ENCODE data around the gene HDAC6. TPM values are rescaled to one million over a fixed set of nuclear protein-coding genes. Genes with fewer than 3 reads are reported as not detected.
"Not testable (repeated sequence)": the region's sequence is repeated elsewhere in the genome, so short reads cannot be mapped to it uniquely, and the experiment has no call there.

The HDAC6 gene
- polyA plus RNA-seq, 1 donor: 101 TPM

DNA sequence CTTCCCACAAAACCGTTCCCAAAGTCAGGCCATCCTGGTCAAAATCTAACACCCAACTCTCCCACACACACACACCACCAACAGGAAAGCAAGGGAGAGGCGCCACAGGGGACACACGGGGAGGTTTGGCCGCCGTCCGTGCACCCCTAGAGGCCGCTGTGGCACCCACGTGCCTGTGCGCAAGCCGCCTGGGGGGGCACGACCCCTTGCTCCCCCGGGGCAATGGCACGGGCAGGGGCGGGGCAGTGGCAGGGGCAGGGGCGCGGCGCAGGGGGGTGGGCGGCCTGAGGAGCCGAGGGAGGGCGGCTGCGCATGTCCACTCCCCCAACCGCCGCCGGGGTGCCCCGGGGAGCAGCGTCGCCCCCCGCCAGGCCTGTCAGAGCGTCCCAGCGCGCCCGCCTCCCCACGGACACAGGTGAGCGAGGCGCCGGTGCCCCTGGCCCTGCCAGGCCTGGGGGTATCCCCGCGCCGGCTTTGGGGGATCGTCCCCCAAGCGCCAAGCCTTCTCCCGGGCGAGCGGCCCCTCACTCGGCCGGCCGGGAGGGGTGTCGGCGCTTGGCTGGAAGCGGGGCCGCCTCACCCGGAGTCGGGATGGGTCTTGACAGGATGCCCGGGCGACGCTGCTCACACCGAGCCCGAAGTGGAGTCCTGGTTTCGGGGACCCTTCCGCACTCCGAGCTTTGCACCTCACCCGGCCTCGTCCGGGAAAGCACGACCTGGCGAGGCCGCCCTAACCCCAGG lies 24.4 kb downstream of the HDAC6 start, which contains the start of gene ERAS:
TSS of gene ERAS (plus strand) at position 379 of the 741 bp plus-strand sequence. CDS start 2,611 bp downstream, outside the sequence.
- no peak for DNase-seq

DNA sequence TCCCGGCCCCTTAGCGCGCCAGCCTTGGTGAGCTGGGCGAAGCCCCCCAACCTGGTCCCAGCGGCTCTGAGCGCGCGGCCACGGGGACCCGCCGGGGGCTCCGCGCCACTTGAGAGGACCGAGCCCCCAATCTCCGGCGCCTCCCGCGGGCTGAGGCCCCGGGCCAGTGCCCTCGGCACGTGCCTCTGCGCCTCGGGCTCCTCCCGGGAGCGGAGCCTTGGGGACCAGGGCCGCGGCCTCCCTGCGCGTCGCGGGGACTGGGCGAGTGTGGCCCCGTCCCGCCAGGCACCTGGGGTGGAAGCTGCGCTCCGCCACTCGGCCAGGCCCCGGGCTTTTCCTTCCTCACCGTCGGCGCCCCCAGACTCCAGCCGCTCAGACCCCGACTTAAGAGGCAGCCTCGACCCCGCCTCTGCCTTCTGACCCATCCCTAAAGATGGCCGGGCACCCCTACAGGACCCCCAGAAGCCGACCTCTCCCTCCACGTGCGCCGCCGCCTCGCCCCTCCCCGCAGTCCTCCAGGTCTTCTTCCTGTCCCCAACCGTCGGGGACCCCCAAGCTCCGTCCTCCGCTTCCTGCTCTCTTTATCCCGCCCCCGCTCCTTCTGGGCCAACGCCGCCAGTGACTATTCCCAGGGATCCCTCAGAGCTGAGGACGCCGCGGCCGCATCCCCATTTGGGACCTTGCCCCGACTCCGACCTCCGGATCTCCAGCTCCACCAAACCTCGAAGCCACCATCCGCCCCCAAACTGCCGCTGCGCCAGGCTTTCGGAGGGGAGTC lies 25.2 kb downstream of the HDAC6 start:
- DNase-seq: no peak

DNA sequence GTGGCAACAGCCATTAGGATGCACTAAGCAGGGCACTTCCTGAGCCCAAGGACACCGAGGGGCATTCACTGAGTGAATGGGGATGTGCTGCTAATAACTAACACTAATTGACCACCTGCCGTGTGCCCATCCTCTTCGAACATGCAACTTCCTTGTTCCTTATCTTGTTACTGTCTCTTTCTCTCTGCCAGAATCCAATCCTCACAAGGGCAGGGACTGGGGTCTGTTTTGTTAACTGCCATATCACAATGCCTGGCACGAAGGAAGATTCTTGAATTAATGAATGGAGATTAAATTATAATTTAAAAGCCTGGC lies 25.7 kb downstream of the HDAC6 start:
- DNase-seq: no peak

DNA sequence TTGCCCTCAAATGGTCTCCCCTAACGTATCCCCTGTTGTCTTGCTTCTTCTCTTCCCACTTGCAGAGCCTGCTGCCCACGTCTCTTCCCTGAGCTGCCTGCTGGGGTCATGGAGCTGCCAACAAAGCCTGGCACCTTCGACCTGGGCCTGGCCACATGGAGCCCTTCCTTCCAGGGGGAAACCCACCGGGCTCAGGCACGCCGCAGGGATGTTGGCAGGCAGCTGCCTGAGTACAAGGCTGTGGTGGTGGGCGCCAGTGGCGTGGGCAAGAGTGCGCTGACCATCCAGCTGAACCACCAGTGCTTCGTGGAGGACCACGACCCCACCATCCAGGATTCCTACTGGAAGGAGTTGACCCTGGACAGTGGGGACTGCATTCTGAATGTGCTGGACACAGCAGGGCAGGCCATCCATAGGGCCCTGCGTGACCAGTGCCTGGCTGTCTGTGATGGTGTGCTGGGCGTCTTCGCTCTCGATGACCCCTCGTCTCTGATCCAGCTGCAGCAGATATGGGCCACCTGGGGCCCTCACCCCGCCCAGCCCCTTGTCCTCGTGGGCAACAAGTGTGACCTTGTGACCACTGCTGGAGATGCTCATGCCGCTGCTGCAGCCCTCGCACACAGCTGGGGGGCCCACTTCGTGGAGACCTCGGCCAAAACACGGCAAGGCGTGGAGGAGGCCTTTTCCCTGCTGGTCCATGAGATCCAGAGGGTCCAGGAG lies 27.3 kb downstream of the HDAC6 start:
- DNase-seq: no peak

DNA sequence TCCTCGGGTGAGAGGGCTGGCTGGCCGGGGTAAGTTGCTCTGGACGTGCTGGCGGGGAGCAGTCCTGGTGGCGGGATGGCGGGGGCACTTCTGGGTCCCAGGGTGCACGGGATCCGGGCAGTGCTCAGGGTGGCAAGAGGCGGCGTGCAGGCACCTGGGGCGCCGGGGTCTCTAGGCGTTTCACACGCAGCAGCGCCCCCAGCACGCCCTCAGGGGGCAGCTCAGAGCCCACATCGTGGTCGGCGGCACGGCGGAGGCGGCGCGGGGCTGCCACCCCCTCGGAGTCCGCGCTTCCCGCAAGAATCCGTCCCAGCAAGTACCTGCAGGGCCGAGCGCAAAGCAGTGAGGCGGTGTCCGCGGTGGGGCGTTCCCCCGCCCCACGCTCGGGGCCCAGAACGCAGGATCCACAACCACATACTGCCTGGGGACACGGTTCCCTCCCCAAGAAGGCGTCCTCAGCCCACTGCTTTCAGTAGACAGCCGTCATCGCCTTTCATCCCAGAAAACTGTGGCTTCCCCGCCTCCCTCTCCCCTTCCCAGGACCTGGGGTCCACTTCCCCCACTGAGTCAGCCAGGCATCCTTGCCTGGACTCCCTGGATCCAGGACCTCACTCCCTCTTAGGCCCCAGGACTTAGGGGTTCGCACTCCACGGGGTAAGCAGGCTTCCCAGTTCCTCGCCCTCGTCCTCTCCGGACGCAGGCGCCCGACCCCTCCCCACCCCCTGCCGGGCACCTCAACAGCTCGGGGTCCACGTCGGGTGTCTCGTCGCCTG lies 29.5 kb downstream of the HDAC6 start:
- no peak for DNase-seq

DNA sequence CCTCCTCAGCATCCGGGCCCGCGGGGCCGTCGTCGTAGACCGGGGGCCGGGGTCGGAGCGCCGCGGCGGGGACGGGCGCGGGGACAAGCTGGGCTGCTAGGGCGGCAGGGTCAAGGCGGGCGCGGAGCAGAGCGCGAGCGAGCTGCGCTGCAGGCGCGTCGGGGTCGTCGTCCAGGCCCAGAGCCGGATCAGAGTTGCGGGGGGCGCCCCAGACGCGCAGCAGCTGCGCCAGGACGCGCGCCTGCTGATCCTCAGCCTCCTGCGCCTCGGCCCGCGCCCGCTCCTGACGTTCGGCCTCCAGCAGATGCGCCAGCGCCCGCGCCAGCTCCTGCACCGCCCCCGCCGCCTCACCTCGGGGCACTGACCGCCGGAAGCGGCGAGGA lies 30.0 kb downstream of the HDAC6 start:
- DNase-seq: no peak

DNA sequence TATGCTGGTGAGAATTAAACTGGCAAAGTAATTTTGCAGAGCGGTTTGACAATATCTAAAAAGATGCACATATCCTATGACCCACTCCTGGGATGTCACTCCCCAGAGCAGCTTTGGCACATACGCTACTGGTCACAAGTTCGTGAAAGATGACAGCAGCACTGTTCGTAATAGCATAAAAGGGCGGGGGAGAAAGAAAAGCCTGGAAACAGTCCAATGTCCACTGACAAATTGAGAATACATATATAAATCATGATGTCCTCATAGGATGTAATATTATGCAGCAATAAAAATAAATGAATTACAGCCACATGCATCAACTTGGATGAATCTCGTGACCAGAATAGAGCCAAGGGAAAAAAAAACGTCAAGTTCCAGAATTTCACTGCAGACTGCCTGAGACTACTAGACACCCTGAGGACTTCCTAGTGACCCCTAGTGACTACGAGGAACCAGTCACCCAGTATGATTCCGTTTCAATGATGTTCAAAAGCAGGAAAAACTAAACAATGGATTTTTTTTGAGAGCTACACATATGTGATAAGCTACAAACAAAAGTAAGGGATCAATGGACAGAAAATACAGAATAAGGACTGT lies 31.8 kb downstream of the HDAC6 start:
- no peak for DNase-seq

DNA sequence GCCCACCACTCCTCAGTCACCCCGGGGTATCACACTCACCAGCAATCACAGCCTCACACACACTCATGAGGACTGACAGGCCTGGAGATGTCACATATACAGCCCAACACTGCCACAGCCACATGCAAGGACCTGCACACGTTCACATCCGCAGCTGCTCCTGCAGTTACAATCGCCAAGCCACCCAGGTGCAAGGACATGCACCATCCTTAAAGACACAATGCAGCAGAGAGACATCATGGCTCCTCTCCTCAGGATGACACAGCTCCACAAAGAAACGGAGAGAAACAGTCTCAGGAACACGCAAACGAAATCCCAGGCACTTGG lies 32.5 kb downstream of the HDAC6 start:
- no peak for DNase-seq

DNA sequence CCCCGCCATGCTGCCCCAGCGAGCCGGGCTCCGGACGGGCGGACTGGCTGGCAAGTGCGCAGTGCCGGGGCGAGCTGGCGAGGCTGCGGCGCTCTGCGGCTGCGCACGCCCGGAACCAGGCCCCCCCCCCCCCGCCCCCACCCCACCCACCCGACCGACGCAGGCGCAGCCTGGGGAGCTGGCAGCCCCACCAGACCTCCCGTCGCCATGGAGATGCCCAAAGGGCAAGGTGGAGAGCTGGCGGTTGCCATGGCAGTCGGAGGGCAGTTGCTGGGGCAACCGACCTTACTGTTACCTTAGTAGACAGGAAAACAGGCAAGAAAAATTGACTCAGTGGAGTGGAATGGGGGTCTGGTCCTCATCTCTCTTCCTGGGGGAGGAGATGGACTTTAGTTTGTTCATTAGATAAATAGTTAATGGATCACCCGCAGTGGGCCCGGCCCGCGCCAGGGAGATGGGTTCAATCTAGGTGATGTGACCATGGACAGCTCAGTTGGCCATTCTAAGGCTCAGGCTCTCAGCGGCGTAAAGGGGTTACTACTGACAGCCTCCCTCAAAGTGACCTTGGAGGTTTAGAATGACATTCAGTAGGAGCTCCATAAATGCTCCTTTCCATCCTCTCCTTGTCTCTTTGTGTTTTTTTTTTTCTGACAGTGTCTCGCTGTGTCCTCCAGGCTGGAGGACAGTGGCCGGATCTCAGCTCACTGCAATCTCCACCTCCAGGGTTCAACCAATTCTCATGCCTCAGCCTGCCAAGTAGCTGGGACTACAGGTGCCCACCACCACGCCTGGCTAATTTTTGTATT lies 33.9 kb downstream of the HDAC6 start, which contains the start of gene PCSK1N:
TSS of gene PCSK1N (minus strand) at position 87 of the 806 bp plus-strand sequence. CDS start at position 9, 78 bp downstream.
- DNase-seq: no peak

DNA sequence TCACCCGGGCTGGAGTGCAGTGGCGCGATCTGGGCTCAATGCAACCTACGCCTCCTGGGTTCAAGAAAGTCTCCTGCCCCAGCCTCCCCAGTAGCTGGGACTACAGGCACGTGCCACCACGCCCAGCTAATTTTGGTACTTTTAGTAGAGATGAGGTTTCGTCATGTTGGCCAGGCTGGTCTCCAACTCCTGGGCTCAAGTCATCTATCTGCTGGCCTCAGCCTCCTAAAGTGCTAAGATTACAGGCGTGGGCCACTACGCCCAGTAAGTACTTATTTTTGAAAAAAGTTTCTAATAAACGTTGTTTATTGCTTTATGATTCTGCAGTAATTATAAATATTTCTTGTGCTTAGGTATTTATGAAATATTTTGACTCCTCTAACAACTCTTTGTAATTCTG lies 37.8 kb downstream of the HDAC6 start:
- no peak for DNase-seq

DNA sequence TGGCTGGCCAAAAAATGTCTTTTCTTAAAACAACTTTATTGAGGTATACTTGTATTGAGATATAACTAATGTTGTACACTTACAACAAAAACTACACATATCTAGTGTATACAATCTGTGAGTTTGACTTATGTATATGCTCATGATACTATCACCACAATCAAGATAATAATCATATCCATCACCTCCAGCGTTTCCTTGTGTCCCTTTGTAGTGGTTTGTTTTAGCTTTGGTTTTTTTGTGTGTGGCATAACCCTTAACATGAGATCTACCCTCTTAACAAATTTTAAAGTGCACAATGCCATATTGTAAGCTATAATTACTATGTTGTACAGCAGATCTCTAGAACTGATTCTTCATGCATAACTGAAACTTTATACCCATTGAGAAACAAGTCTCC lies 47.0 kb downstream of the HDAC6 start:
- DNase-seq: no peak

DNA sequence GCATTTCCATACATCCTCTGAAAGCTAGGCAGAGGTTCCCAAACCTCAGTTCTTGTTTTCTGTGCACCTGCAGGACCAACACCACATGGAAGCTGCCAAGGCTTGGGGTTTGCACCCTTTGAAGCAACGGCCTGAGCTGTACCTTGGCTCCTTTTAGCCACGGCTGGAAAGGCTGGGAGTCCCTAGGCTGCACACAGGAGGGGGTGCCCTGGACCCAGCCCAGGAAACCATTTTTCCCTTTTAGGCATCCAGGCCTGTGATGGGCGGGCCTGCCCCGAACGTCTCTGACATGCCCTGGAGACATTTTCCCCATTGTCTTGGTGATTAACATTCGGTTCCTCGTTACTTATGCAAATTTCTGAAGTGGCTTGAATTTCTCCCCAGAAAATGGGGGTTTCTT lies 51.0 kb downstream of the HDAC6 start:
- DNase-seq: no peak

DNA sequence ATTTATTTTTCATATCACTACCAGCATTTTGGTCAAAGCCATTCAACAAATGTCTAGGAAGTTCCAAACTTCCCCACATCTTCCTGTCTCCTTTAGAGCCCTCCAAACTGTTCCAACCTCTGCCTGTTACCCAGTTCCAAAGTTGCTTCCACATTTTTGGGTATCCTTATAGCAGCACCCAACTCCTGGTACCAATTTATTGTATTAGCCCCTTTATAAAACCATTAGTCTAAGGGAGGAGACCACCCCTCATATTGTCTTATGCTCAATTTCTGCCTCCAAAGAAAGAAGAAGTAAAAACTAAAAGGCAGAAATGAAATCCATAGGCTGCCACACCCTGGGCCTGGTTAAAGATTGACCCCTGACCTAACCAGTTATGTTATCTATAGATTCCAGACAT lies 51.6 kb downstream of the HDAC6 start:
- not testable (repeated sequence) for DNase-seq

DNA sequence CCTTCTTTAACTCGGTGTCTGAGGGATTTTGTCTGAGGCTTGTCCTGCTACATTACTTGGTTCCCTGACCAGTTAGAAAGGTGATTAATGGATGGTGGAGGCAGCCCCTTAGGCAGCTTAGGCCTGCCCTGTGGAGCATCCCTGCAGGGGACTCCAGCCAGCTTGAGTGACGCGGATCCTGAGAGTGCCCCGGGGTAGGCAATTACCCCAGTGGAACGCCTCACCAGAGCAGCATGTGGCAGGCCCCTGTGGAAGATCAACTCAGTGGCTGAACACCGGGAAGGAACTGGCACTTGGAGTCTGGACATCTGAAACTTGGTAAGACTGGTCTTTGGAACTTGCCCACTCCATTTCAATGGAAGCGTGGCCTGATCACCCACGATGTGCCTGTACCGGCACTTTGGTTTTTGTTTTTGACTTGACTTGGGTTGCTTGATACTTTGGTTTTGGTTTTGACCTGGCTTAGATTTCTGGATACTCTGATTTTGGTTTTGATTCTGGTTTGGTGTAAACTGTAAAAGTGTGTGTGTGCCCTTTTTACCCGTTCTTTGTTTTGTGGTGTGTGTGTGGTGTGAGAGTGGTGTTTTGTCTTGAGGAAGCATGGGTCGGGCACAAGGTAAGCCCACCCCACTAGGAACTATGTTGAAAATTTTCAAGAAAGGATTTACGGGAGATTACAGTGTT lies 52.4 kb downstream of the HDAC6 start:
- not testable (repeated sequence) for DNase-seq

DNA sequence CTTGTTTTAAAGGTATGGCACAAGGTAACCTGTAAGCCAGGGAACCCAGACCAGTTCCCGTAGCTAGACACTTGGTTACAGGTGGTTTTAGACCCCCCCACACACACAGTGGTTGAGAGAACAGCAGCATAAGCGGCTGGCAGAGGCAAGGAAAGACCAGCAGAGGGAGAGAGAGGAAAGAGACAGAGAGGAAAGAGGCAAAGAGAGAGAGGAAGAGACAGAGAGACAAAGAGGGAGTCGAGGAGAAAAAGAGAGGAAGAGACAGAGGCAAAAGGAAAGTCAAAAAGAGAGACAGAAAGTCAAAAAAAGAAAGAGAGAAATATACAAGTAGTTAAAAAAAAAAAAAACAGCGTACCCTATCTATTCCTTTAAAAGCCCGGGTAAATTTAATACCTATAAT lies 53.0 kb downstream of the HDAC6 start:
- no peak for DNase-seq

DNA sequence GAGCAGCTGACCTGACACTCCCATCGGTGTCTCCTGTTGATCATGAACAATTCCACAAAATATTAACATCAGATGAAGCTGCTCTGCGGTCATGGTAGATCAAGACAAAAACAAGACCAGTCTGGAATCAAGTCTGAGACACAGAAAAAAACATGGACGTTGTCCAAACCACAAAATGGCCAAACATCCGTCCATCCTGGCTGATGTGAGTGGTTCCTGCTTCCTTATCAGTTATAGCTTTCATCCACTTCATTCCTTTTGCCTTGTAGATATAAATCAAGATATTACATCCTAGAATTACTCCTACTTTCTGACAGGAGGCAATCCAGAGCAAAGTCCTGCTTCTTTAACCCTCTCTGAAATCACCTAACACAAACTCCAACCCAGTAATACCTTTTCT lies 62.3 kb downstream of the HDAC6 start:
- no peak for DNase-seq

DNA sequence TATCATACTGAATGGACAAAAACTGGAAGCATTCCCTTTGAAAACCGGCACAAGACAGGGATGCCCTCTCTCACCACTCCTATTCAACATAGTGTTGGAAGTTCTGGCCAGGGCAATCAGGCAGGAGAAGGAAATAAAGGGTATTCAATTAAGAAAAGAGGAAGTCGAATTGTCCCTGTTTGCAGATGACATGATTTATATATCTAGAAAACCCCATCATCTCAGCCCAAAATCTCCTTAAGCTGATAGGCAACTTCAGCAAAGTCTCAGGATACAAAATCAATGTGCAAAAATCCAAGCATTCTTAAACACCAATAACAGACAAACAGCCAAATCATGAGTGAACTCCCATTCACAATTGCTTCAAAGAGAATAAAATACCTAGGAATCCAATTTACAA lies 70.2 kb downstream of the HDAC6 start:
- DNase-seq: not testable (repeated sequence)
